SK-N-SH treated with all-trans-retinoic acid at 6 μM for 48 hours (cell line): ENCODE data around the gene LDLRAD2.

Experiments
- CREB5 ChIP-seq: fragments of 250-450 bp; sonication (Bioruptor Pico); IDR thresholded peaks from 2 replicates; pipeline ENCODE4 v1.5.1; 2020; ENCODE audit warnings: low read depth, mild to moderate bottlenecking, moderate library complexity
- CSDC2 ChIP-seq: fragments of 250-450 bp; sonication (Bioruptor Pico); IDR thresholded peaks from 2 replicates; pipeline ENCODE4 v1.5.0; 2020; ENCODE audit warnings: mild to moderate bottlenecking, moderate library complexity
- ESRRG ChIP-seq: fragments of 250-450 bp; sonication (Bioruptor Pico); IDR thresholded peaks from 2 replicates; pipeline ENCODE4 v1.6.1; 2021; ENCODE audit warnings: mild to moderate bottlenecking
- GLIS3 ChIP-seq: fragments of 250-450 bp; sonication (Bioruptor Pico); IDR thresholded peaks from 2 replicates; pipeline ENCODE4 v1.5.0; 2020; ENCODE audit warnings: mild to moderate bottlenecking, moderate library complexity
- PATZ1 ChIP-seq: fragments of 250-450 bp; sonication (Bioruptor Pico); IDR thresholded peaks from 2 replicates; pipeline ENCODE4 v1.8.0; 2020; ENCODE audit warnings: mild to moderate bottlenecking, moderate library complexity, borderline replicate concordance
- RARB ChIP-seq: fragments of 250-450 bp; sonication (Bioruptor Pico); IDR thresholded peaks from 2 replicates; pipeline ENCODE4 v1.8.0; 2021; ENCODE audit warnings: mild to moderate bottlenecking, moderate library complexity
- SNAI2 ChIP-seq: fragments of 250-450 bp; sonication (Bioruptor Pico); IDR thresholded peaks from 2 replicates; pipeline ENCODE4 v1.5.0; 2020; ENCODE audit warnings: mild to moderate bottlenecking, moderate library complexity
- TCF4 ChIP-seq: fragments of 250-450 bp; sonication (Bioruptor Pico); IDR thresholded peaks from 2 replicates; pipeline ENCODE4 v1.8.0; 2021; ENCODE audit warnings: mild to moderate bottlenecking, moderate library complexity, borderline replicate concordance
- TOX ChIP-seq: fragments of 250-450 bp; sonication (Bioruptor Pico); IDR thresholded peaks from 2 replicates; pipeline ENCODE4 v1.8.0; 2021; ENCODE audit warnings: mild to moderate bottlenecking, moderate library complexity, borderline replicate concordance
- ZC3H10 ChIP-seq: fragments of 250-450 bp; sonication (Bioruptor Pico); IDR thresholded peaks from 2 replicates; pipeline ENCODE4 v1.5.1; 2021; ENCODE audit warnings: mild to moderate bottlenecking, moderate library complexity
- ZFP3 ChIP-seq: fragments of 250-450 bp; sonication (Bioruptor Pico); IDR thresholded peaks from 2 replicates; pipeline ENCODE4 v1.5.0; 2020; ENCODE audit warnings: mild to moderate bottlenecking, moderate library complexity
- ZFP30 ChIP-seq: fragments of 450-650 bp; formaldehyde crosslinking; IDR thresholded peaks from 2 replicates; pipeline ENCODE4 v1.5.0; 2022; ENCODE audit warnings: mild to moderate bottlenecking, moderate library complexity
- ZNF70 ChIP-seq: fragments of 450-650 bp; formaldehyde crosslinking; IDR thresholded peaks from 2 replicates; pipeline ENCODE4 v1.5.0; 2020; ENCODE audit warnings: mild to moderate bottlenecking, moderate library complexity
- TF ChIP-seq, protein P1 (sequence below): fragments of 250-450 bp; sonication (Bioruptor Pico); IDR thresholded peaks from 2 replicates; pipeline ENCODE4 v1.5.1; 2021; ENCODE audit warnings: mild to moderate bottlenecking, moderate library complexity

DNA sequence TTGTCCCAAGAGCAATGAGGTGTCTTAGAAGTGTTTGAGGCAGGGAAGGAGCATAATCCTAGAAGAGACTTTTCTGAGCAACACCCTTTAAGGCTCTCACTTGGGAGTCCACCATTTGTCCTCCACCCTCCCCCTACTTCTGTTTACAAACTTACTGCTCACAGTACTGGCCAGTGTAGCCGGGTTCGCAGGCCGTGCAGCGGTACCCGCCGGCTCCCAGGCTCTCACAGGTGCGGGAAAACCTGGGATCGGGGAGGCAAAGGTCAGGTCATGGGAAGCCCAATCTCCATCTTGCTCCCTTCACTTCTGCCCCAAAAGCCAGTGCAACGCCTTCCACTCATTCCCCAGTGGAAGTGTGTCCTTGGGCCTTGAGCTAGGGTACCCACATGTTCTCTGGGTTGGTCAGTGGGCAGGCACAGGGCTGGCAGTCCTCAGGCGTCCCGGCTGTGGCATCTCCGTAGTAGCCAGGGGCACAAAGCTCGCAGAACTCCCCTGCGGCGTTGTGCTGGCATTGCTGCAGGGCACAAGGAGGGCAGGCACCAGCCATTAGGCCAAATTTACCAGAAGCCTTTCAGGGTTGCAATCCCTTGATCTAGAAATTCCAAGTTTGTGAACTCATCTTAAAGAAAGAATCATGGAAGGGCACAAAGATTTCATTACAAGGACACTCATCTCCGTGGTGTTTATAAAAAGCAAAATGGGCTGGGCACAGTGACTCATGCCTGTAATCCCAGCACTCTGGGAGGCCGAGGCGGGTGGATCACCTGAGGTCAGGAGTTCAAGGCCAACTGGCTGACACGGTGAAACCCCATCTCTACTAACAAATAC, 49.8 kb downstream of the LDLRAD2 start:
- no peak for TF ChIP-seq ZC3H10 (CRISPR knock-in tag)
- no peak for TF ChIP-seq ZFP30
- no peak for TF ChIP-seq TOX (CRISPR knock-in tag)
- no peak for TF ChIP-seq CREB5
- no peak for TF ChIP-seq CSDC2 (CRISPR knock-in tag)
- no peak for TF ChIP-seq SNAI2 (CRISPR knock-in tag)
- TF ChIP-seq PATZ1 = no peak
- no peak for TF ChIP-seq RARB (CRISPR knock-in tag)
- no peak for TF ChIP-seq TCF4
- no peak for TF ChIP-seq ZFP3 (CRISPR knock-in tag)
- no peak for TF ChIP-seq ZNF70 (CRISPR knock-in tag)
- TF ChIP-seq, protein P1, sequence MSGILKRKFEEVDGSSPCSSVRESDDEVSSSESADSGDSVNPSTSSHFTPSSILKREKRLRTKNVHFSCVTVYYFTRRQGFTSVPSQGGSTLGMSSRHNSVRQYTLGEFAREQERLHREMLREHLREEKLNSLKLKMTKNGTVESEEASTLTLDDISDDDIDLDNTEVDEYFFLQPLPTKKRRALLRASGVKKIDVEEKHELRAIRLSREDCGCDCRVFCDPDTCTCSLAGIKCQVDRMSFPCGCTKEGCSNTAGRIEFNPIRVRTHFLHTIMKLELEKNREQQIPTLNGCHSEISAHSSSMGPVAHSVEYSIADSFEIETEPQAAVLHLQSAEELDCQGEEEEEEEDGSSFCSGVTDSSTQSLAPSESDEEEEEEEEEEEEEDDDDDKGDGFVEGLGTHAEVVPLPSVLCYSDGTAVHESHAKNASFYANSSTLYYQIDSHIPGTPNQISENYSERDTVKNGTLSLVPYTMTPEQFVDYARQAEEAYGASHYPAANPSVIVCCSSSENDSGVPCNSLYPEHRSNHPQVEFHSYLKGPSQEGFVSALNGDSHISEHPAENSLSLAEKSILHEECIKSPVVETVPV (CRISPR knock-in tag) = no peak
- no peak for TF ChIP-seq GLIS3
- TF ChIP-seq ESRRG (CRISPR knock-in tag) = no peak
